Activated T-cell treated with anti-CD3 and anti-CD28 coated beads, Interleukin-2, amount 50 U/mL, for 4 hours (primary cell): Measurements from ENCODE around the gene AKT1S1. TPM values are rescaled to one million over a fixed set of nuclear protein-coding genes. Genes with fewer than 3 reads are reported as not detected.
A peak's percentile ranks its signal among the peaks of the same experiment; 100 is the strongest.

Experiments
- ATAC-seq, 2 donors: fragments of 200-7000 bp; cut with Tn5 transposase; one replicate each; pipeline ENCODE4 v1.10.0; 2021
- DNase-seq: peaks from one replicate; pipeline ENCODE4 v3.0.0-alpha.2; 2020
- H3K27me3 Mint-ChIP-seq: one replicate; pipeline ENCODE4 v1.8.0; 2021; ENCODE audit warnings: low read depth, mixed read lengths
- H3K36me3 Mint-ChIP-seq: one replicate; pipeline ENCODE4 v1.8.0; 2022; ENCODE audit warnings: mixed read lengths; ENCODE audit not compliant: insufficient read depth
- H3K4me1 Mint-ChIP-seq: one replicate; pipeline ENCODE4 v1.8.0; 2021; ENCODE audit warnings: low read depth, mixed read lengths
- H3K4me3 Mint-ChIP-seq: one replicate; pipeline ENCODE4 v1.8.0; 2021; ENCODE audit warnings: mild to moderate bottlenecking, moderate library complexity, mixed read lengths
- H3K9me3 Mint-ChIP-seq: one replicate; pipeline ENCODE4 v1.8.0; 2021; ENCODE audit warnings: mixed read lengths
- total RNA-seq, 3 donors: library from RNA; stranded (reverse); gene quantifications; one replicate each; pipeline ENCODE4 v1.2.1, GENCODE V29; 2021

Gene AKT1S1
- total RNA-seq, 3 donors from 2014 or later = 25.3 to 31.6 (median 28.0) TPM

GRCh38 chr19:49838885-49839588, 38.1 kb downstream of the AKT1S1 start:
- Mint-ChIP-seq H3K9me3 (no peaks in the 10 kb centered on the region), H3K4me1 (no peaks in the 10 kb centered on the region), H3K36me3 (peaks cover 27% of the 10 kb centered on the region), H3K27me3 (no peaks in the 10 kb centered on the region), H3K4me3 (no peak overlapping the region)
- DNase-seq = no peak
- no peak for ATAC-seq

DNA sequence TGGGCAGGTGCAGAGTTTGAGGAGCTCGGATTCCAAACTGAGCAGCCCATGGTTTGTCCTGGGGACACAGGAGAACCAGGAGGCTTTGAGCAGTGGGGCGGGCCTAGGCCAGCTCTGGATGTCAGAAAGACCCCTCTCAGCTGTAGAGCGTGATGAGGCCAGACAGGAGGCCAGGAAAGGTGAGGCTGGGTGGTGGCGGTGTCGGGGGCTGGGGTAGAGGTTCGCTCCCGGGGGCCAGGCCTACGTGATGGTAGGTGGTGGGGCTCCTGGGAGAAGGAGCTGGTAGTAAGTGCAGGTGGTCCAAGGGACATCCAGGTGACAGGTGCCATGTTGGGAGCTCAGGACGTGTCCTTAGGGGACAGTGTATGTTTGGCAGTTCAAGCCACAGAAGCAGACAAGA, 39.7 kb downstream of the AKT1S1 start:
- H3K4me1 Mint-ChIP-seq = no peaks in the 10 kb centered on the region
- no peak overlapping the region for H3K4me3 Mint-ChIP-seq
- H3K9me3 Mint-ChIP-seq = no peaks in the 10 kb centered on the region
- peaks cover 36% of the 10 kb centered on the region for H3K36me3 Mint-ChIP-seq
- no peak for ATAC-seq
- DNase-seq = no peak
- no peaks in the 10 kb centered on the region for H3K27me3 Mint-ChIP-seq

DNA sequence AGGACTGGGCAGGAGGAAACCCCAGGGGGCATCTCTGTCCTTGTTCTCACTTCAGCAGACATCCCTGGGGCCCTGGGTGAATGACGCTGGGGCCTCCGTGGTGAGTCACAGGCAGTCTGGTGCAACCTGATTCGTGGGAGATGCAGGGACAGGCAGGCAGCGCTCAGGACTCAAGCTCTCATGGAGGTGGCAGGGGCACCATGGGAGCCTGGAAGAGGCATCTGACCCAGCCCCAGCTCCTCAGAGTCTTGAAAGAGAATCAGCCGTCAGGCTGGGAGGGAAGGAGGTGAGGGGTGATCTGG, 40.2 kb downstream of the AKT1S1 start:
- ATAC-seq = no peak
- no peak for DNase-seq
- Mint-ChIP-seq H3K36me3 (peaks cover 40% of the 10 kb centered on the region), H3K4me1 (no peaks in the 10 kb centered on the region), H3K4me3 (no peak overlapping the region), H3K27me3 (no peaks in the 10 kb centered on the region), H3K9me3 (no peaks in the 10 kb centered on the region)

GRCh38 chr19:49836176-49837008, 40.8 kb downstream of the AKT1S1 start:
- no peak for ATAC-seq
- peaks cover 40% of the 10 kb centered on the region for H3K36me3 Mint-ChIP-seq

DNA sequence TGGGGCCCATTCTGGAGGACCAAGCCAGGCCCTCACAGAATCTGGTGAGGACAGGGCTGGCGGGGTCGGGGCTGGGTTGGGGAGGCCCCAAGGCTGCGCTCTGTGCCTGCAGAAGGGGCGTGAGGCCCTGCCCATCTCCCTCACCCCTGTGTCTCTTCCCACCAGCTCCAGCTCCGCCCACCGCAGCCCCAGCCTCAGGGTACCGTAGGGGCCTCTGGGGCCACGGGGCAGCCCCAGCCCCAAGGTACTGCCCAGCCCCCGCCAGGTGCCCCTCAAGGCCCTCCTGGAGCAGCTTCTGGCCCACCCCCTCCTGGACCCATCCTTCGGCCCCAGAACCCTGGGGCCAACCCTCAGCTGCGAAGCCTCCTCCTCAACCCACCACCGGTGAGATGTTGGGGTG, 41.6 kb downstream of the AKT1S1 start:
- Mint-ChIP-seq H3K9me3 (no peaks in the 10 kb centered on the region), H3K4me3 (no peak overlapping the region), H3K27me3 (no peaks in the 10 kb centered on the region), H3K4me1 (no peaks in the 10 kb centered on the region), H3K36me3 (peaks cover 39% of the 10 kb centered on the region)
- DNase-seq (no peak), ATAC-seq (no peak)

More at GRCh38 chr19:49836176-49837008, 40.8 kb downstream of the AKT1S1 start:
- Mint-ChIP-seq H3K27me3 (no peaks in the 10 kb centered on the region), H3K4me3 (no peak overlapping the region), H3K4me1 (no peaks in the 10 kb centered on the region), H3K9me3 (no peaks in the 10 kb centered on the region)
- no peak for DNase-seq

- H3K27me3 Mint-ChIP-seq = no peaks in the 10 kb centered on the region
- ATAC-seq (no peak), DNase-seq (no peak)
- peaks cover 29% of the 10 kb centered on the region for H3K36me3 Mint-ChIP-seq
- H3K4me3 Mint-ChIP-seq = no peak overlapping the region
- no peaks in the 10 kb centered on the region for H3K9me3 Mint-ChIP-seq
- no peaks in the 10 kb centered on the region for H3K4me1 Mint-ChIP-seq
Measured at GRCh38 chr19:49833599-49833998, 43.6 kb downstream of the AKT1S1 start.

DNA sequence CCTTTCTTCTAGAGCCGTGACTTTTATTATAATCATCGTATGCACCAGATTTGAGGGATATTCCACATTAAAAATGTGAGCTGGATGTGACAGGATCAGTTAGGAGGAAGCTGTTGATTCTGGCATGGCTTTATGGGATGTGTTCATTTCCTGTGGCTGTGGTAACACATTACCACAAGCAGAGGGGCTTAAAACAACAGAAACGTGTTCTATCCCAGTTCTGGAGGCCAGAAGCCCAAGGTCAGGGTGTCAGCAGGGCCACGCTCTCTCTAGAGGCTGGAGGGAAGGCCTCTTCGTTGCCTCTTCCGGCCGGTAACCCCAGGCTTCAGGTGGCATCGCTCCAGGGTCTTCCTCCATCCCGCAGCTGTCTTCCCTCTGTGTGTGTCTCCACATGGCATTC, 44.6 kb downstream of the AKT1S1 start:
- Mint-ChIP-seq H3K9me3 (no peaks in the 10 kb centered on the region), H3K27me3 (no peaks in the 10 kb centered on the region), H3K4me3 (no peak overlapping the region), H3K4me1 (no peaks in the 10 kb centered on the region), H3K36me3 (peaks cover 23% of the 10 kb centered on the region)
- no peak for ATAC-seq
- DNase-seq = no peak

DNA sequence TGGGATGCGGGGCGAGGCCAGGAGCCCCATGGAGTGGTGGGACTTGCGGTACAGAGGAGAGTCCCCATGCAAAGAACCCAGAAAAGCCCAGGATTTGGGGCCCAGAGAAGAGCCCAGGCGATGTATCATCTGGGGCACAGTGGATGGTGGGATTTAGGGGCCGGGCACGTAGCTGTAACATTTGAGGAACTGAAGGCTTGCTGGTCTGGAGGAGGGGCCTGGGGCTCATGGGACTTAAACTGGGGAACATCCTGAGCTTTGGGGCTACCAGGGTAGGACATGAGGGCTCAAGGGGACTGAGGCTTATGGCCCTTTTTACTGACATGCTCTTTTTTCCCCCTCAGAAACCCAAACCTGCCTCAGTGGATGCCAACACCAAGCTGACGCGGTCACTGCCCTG, 45.6 kb downstream of the AKT1S1 start:
- H3K9me3 Mint-ChIP-seq = no peaks in the 10 kb centered on the region
- no peak for DNase-seq
- ATAC-seq = no peak
- no peak overlapping the region for H3K4me3 Mint-ChIP-seq
- peaks cover 19% of the 10 kb centered on the region for H3K36me3 Mint-ChIP-seq
- no peaks in the 10 kb centered on the region for H3K4me1 Mint-ChIP-seq
- no peaks in the 10 kb centered on the region for H3K27me3 Mint-ChIP-seq

DNA sequence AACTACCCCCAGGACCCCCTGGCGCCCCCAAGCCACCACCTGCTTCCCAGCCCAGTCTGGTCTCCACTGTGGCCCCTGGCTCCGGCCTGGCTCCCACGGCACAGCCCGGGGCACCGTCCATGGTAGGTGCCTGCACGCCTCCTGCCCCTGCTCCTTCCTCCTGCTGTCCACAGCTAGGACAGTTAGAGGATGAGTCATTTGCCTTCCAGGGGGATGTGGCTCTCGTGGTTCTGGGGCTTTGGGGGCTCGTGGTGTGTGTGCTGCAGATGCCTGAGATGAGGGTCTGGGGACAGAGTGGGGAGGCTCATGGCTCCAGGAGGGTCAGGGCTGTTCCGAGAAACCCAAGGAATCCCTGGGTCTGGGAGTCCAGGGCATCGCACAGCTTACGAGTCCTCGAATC, 46.4 kb downstream of the AKT1S1 start:
- H3K27me3 Mint-ChIP-seq = no peaks in the 10 kb centered on the region
- H3K9me3 Mint-ChIP-seq = no peaks in the 10 kb centered on the region
- DNase-seq (no peak), ATAC-seq (no peak)
- peaks cover 19% of the 10 kb centered on the region for H3K36me3 Mint-ChIP-seq
- H3K4me3 Mint-ChIP-seq = no peak overlapping the region
- no peaks in the 10 kb centered on the region for H3K4me1 Mint-ChIP-seq

DNA sequence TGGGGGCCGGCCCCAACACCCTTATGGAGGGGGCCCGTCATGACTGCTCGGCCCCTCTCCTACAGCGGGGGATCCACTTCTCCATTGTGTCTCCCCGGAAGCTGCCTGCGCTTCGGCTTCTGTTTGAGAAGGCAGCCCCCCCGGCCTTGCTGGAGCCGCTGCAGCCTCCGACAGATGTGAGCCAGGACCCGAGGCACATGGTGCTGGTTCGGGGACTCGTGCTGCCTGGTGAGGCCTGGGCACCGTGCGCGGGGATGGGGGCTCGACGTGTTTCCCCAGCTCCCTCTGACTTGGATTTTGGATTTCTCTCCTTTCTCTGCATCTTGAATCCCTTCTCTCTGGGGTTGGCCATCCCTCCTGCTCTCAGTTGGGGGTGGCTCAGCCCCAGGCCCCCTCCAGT, 47.4 kb downstream of the AKT1S1 start:
- no peak overlapping the region for H3K4me3 Mint-ChIP-seq
- no peak for ATAC-seq
- no peaks in the 10 kb centered on the region for H3K4me1 Mint-ChIP-seq
- H3K27me3 Mint-ChIP-seq = no peaks in the 10 kb centered on the region
- peaks cover 17% of the 10 kb centered on the region for H3K36me3 Mint-ChIP-seq
- no peak for DNase-seq
- no peaks in the 10 kb centered on the region for H3K9me3 Mint-ChIP-seq

- Mint-ChIP-seq H3K4me3 (no peak overlapping the region), H3K36me3 (peaks cover 15% of the 10 kb centered on the region)
Measured at GRCh38 chr19:49829200-49829599, 48.0 kb downstream of the AKT1S1 start.

GRCh38 chr19:49827034-49827433, 50.1 kb downstream of the AKT1S1 start:
- DNase-seq (no peak), ATAC-seq (no peak)
- no peaks in the 10 kb centered on the region for H3K4me1 Mint-ChIP-seq
- no peak overlapping the region for H3K4me3 Mint-ChIP-seq
- H3K27me3 Mint-ChIP-seq = no peaks in the 10 kb centered on the region
- no peaks in the 10 kb centered on the region for H3K9me3 Mint-ChIP-seq
- peaks cover 6% of the 10 kb centered on the region for H3K36me3 Mint-ChIP-seq

More at GRCh38 chr19:49829200-49829599, 48.0 kb downstream of the AKT1S1 start:
- Mint-ChIP-seq H3K9me3 (no peaks in the 10 kb centered on the region), H3K4me1 (no peaks in the 10 kb centered on the region), H3K27me3 (no peaks in the 10 kb centered on the region)
- DNase-seq (no peak), ATAC-seq (no peak)

DNA sequence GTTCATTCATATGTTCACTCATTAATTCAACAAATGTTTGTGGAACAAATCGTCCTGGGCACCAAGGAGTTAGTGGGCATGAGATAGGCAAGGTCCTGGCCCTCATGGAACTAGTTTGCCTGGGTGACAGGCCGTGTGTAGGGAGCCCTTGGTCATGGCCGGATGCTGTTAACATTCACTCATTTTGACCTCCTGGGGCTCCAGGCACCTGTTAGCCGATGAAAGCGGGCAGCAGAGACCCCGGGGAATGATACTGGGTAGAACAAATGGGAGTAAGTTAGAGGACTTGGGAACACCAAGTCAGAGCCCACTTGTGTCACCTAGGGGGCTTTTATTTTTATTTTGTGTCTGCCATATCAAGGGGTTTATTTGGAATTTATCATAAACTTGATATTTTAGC, 52.5 kb downstream of the AKT1S1 start:
- Mint-ChIP-seq H3K9me3 (no peaks in the 10 kb centered on the region), H3K27me3 (no peaks in the 10 kb centered on the region), H3K4me3 (no peak overlapping the region), H3K4me1 (peaks cover 2% of the 10 kb centered on the region), H3K36me3 (peaks cover 6% of the 10 kb centered on the region)
- DNase-seq (no peak), ATAC-seq (no peak)

- no peaks in the 10 kb centered on the region for H3K27me3 Mint-ChIP-seq
- H3K4me1 Mint-ChIP-seq = peaks cover 11% of the 10 kb centered on the region
- H3K36me3 Mint-ChIP-seq = peaks cover 6% of the 10 kb centered on the region
- no peak for ATAC-seq
- DNase-seq = no peak
- H3K9me3 Mint-ChIP-seq = no peaks in the 10 kb centered on the region
- no peak overlapping the region for H3K4me3 Mint-ChIP-seq
Measured at GRCh38 chr19:49823472-49823871, 53.7 kb downstream of the AKT1S1 start.

DNA sequence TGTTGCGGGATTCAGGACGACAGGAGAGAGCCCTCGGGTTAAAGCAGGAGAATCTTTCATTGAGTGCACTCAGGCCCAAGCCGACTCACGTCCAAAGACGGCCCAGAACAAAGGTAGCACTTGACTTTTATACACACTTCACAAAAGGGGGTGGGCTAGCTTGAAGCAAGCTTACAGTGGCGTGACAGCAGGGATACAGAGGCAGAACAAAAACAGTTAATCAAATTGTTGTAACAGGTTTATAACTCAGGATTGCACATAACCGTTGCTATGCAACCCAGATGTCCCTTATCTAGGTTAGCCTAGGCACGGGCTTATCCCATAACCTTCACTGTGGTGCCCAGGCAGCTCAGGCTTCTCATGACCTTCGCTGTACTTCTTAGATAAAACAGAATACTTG, 57.0 kb downstream of the AKT1S1 start:
- peak overlapping the region; percentile 0 for H3K4me3 Mint-ChIP-seq
- no peaks in the 10 kb centered on the region for H3K27me3 Mint-ChIP-seq
- ATAC-seq (no peak), DNase-seq (no peak)
- H3K4me1 Mint-ChIP-seq = peaks cover 17% of the 10 kb centered on the region
- no peaks in the 10 kb centered on the region for H3K9me3 Mint-ChIP-seq
- H3K36me3 Mint-ChIP-seq = peaks cover 4% of the 10 kb centered on the region
